K562 (cell line): ENCODE results near the gene KDM2A. TPM values are rescaled to one million over a fixed set of nuclear protein-coding genes. Genes with fewer than 3 reads are reported as not detected.
A peak's percentile ranks its signal among the peaks of the same experiment; 100 is the strongest.

Experiments
- ATAC-seq: fragments of 200-7000 bp; cut with Tn5 transposase; 3 replicates; pipeline ENCODE4 v1.9.1; 2020; ENCODE audit warnings: moderate library complexity
- BruUV-seq: library from RNA; stranded (reverse); fragments of 400-500 nt; replicated peaks from 2 replicates; lab custom pipeline; 2021; lab: Mats Ljungman, UMichigan
- CTCF ChIA-PET: fragments of 300-600 bp; formaldehyde crosslinking; extraction: SDS; loops from one replicate; lab custom pipeline; 2021; ENCODE audit warnings: low intra/inter-chr PET ratio; lab: Yijun Ruan, JAX
- POLR2A ChIA-PET: fragments of 300-600, 350-650 bp; sonication (Branson Sonifier 250); formaldehyde crosslinking; extraction: SDS; loops from one replicate; lab custom pipeline; 2021; ENCODE audit warnings: antibody characterized with exemption, inconsistent platforms; lab: Yijun Ruan, JAX
- DNase-seq, 4 experiments: peaks; one replicate each; pipeline versions ENCODE4 v3.0.0 to v3.0.0-alpha.2; 2011 to 2018; ENCODE audit warnings: low spot score in 3 of 4, mixed read lengths in 3 of 4; ENCODE audit errors: extremely low read depth in 1 of 4
- FAIRE-seq: peaks from 2 replicates; lab custom pipeline; 2011; peaks lifted over from hg19 to GRCh38; lab: Jason Lieb, UNC
- H2AFZ ChIP-seq: 2 replicates; pipeline ENCODE4 v1.6.0; 2011; ENCODE audit warnings: low read depth, low read length, control low read depth, inconsistent platforms
- H3K27ac ChIP-seq: fragments of 200-600 bp; 3 replicates; pipeline ENCODE4 v1.8.0; 2011; ENCODE audit warnings: low read depth, mild to moderate bottlenecking, control low read depth, inconsistent platforms, low read length, moderate library complexity, mixed read lengths; ENCODE audit errors: extremely low read depth
- H3K27me3 ChIP-seq, 2 experiments: fragments of 300-600 bp in 1 of 2; 2 replicates in 1 of 2; 3 replicates in 1 of 2; pipeline versions ENCODE4 v1.6.0 to v1.8.0; 2011; ENCODE audit warnings: inconsistent platforms in 2 of 2, low read length in 2 of 2, mild to moderate bottlenecking in 1 of 2, mixed read lengths in 1 of 2, moderate library complexity in 1 of 2; ENCODE audit not compliant: control insufficient read depth in 2 of 2, insufficient read depth in 2 of 2
- H3K36me3 ChIP-seq: fragments of 300-600 bp; 3 replicates; pipeline ENCODE4 v1.8.0; 2011; ENCODE audit warnings: mild to moderate bottlenecking, low read length, inconsistent platforms; ENCODE audit not compliant: control insufficient read depth, insufficient read depth
- H3K4me1 ChIP-seq, 2 experiments: fragments of 200-600 bp in 1 of 2; replicated peaks in 1 of 2; 2 replicates in 1 of 2; 3 replicates in 1 of 2; pipeline versions ENCODE4 v1.5.1 to v1.8.0; 2011; ENCODE audit warnings: inconsistent platforms in 2 of 2, low read length in 2 of 2, mild to moderate bottlenecking in 1 of 2, mixed read lengths in 1 of 2, moderate library complexity in 1 of 2; ENCODE audit not compliant: control insufficient read depth in 2 of 2, insufficient read depth in 2 of 2
- H3K4me2 ChIP-seq: 2 replicates; pipeline ENCODE4 v1.6.1; 2011; ENCODE audit warnings: low read length, control low read depth, inconsistent platforms, mixed read lengths; ENCODE audit not compliant: insufficient read depth
- H3K4me3 ChIP-seq: fragments of 200-600 bp; sonication (generic), shearing (Covaris generic); 2 replicates; pipeline ENCODE4 v1.5.1; 2016; ENCODE audit warnings: control low read depth, inconsistent platforms
- H3K79me2 ChIP-seq: fragments of 200-600 bp; 3 replicates; pipeline ENCODE4 v1.8.0; 2011; ENCODE audit warnings: low read length, inconsistent platforms; ENCODE audit not compliant: control insufficient read depth, insufficient read depth
- H3K9ac ChIP-seq, 2 experiments: 2 replicates each; pipeline versions ENCODE4 v1.6.0 to v1.6.1; 2011; ENCODE audit warnings: low read depth in 2 of 2, low read length in 2 of 2, control low read depth in 1 of 2, inconsistent platforms in 1 of 2, mild to moderate bottlenecking in 1 of 2, mixed read lengths in 1 of 2; ENCODE audit not compliant: insufficient read depth in 1 of 2
- H3K9me1 ChIP-seq: one replicate; pipeline ENCODE4 v1.6.0; 2011; ENCODE audit warnings: inconsistent platforms, mild to moderate bottlenecking, low read length, moderate library complexity; ENCODE audit not compliant: control insufficient read depth, insufficient read depth
- H3K9me3 ChIP-seq: replicated peaks from 2 replicates; pipeline ENCODE4 v1.5.1; 2011; ENCODE audit warnings: low read depth, low read length, inconsistent platforms; ENCODE audit not compliant: control insufficient read depth, insufficient read depth
- H4K20me1 ChIP-seq: replicated peaks from 2 replicates; pipeline ENCODE4 v1.6.1; 2011; ENCODE audit warnings: low read length, inconsistent platforms, mixed read lengths; ENCODE audit not compliant: control insufficient read depth, insufficient read depth
- CAMTA2 ChIP-seq: fragments of 250-450 bp; sonication (Bioruptor Pico); conservative IDR thresholded peaks from 2 replicates; pipeline ENCODE4 v1.5.1; 2022
- CTCF ChIP-seq, 3 experiments: IDR thresholded peaks in 2 of 3; conservative IDR thresholded peaks in 1 of 3; 2 replicates each; pipeline ENCODE4 v1.5.1; 2011 to 2012; ENCODE audit warnings: low read length in 3 of 3, mild to moderate bottlenecking in 3 of 3, control low read depth in 2 of 3, improper control_type of control experiment in 1 of 3, inconsistent platforms in 1 of 3, low read depth in 1 of 3, mixed read lengths in 1 of 3, moderate library complexity in 1 of 3; ENCODE audit not compliant: insufficient read depth in 2 of 3
- MTA1 ChIP-seq: fragments of 450-650 bp; IDR thresholded peaks from 2 replicates; pipeline ENCODE4 v1.6.1; 2017; ENCODE audit warnings: borderline replicate concordance
- PCBP2 ChIP-seq: fragments of 200-400 bp; formaldehyde crosslinking; IDR thresholded peaks from 2 replicates; pipeline ENCODE4 v1.6.1; 2018; ENCODE audit warnings: low read length, low read depth, mild to moderate bottlenecking, moderate library complexity; ENCODE audit not compliant: poor library complexity, severe bottlenecking
- POLR2A ChIP-seq: fragments of 450-650 bp; conservative IDR thresholded peaks from 2 replicates; pipeline ENCODE4 v1.6.1; 2016
- U2AF2 ChIP-seq: fragments of 200-400 bp; formaldehyde crosslinking; optimal IDR thresholded peaks from 2 replicates; pipeline ENCODE3; 2017; ENCODE audit warnings: low read depth, mild to moderate bottlenecking, low read length
- ZBTB40 ChIP-seq, 2 experiments: fragments of 450-650 bp in 1 of 2; sonication (generic) in 1 of 2; formaldehyde crosslinking in 1 of 2; IDR thresholded peaks; 2 replicates each; pipeline versions ENCODE4 v1.7.1 to v1.9.0; 2016 to 2022; ENCODE audit warnings: inconsistent platforms in 1 of 2, mild to moderate bottlenecking in 1 of 2, missing genetic modification reagents in 1 of 2
- ZKSCAN8 ChIP-seq: fragments of 200-800 bp; sonication (Bioruptor generic); IDR thresholded peaks from 2 replicates; pipeline ENCODE4 v1.6.1; 2016; ENCODE audit warnings: missing genetic modification characterization, missing compliant biosample characterization
- WGBS: fragments of 100-300 bp; shearing (Covaris generic); methylation state at CpG from one replicate; pipeline ENCODE4 v1.1.6; 2016; ENCODE audit warnings: low coverage, mixed read lengths; ENCODE audit not compliant: insufficient coverage; ENCODE audit errors: missing lambda C conversion rate; 5-methylcytosine and 5-hydroxymethylcytosine counted together
- in situ Hi-C: fragments of 300-500 bp; cut with MboI; formaldehyde crosslinking; loops from 4 replicates; pipeline ENCODE4 v1.15.0; 2018; ENCODE audit warnings: inconsistent platforms, mixed read lengths
- intact Hi-C: fragments of 100-400 bp; cut with micrococcal nuclease; formaldehyde crosslinking; loops from 2 replicates; pipeline ENCODE4 v1.14.2; 2022
- polyA plus RNA-seq, 8 experiments: library from polyadenylated mRNA; depleted of rRNA in 4 of 8; stranded (reverse) in 5 of 8; unstranded in 3 of 8; fragments of >200 nt; fragmentation: Nextera tagmentation in 2 of 8; fragmentation: Illumina TruSeq in 1 of 8; extraction: Ambion mirVana in 2 of 8; extraction: Trizol in 1 of 8; gene quantifications; 2 replicates each; pipeline versions ENCODE4 v1.2.1 to v1.2.3, GENCODE V29; 2011 to 2014; ENCODE audit warnings: inconsistent platforms in 1 of 8, missing spikeins in 1 of 8
- total RNA-seq, 7 experiments: library from RNA; depleted of rRNA in 6 of 7; stranded (reverse); fragments of >200 nt in 6 of 7; fragmentation: Illumina TruSeq in 2 of 7; extraction: Trizol in 2 of 7; gene quantifications; 2 replicates each; pipeline versions ENCODE4 v1.2.1 to v1.2.3, GENCODE V29; 2011 to 2021; ENCODE audit warnings: low replicate concordance in 1 of 7

KDM2A gene
- total and polyA plus RNA-seq, 9 of the 15 experiments (the other 6 are each of a cell fraction or from before 2014, with no cell fraction given), result 5.0 to 39.3 (median 21.3) TPM

GRCh38 chr11:67098799-67099429 lies 20.1 kb upstream of the KDM2A start:
- Histone ChIP-seq H2AFZ (no peak overlapping the region), H3K79me2 (no peaks in the 10 kb centered on the region), H3K9me1 (no peaks in the 10 kb centered on the region), H3K4me1 (peaks cover 2 to 15% of the 10 kb centered on the region in 2 experiments; a peak in 3 of 5 replicates), H4K20me1 (no peaks in the 10 kb centered on the region), H3K4me3 (no peak overlapping the region), H3K9ac (no peak overlapping the region; a peak in 1 of 4 replicates), H3K36me3 (no peaks in the 10 kb centered on the region), H3K27me3 (no peaks in the 10 kb centered on the region), H3K4me2 (no peak overlapping the region), H3K9me3 (no peaks in the 10 kb centered on the region), H3K27ac (no peak overlapping the region)
- peak in 1 of 4 experiments; percentile 7 for DNase-seq
- POLR2A ChIA-PET, result no interaction called here
- intact Hi-C loops, result no loop called here
- WGBS, result 51% methylated on average over 6 of the region's 6 CpGs
- CTCF ChIA-PET, result interaction anchor here (0.6 kb wide), 1 partner anchor 9 kb away, joined by 5 read pairs; no protein-coding TSS in a partner anchor
- BruUV-seq, result no TSS peak
- FAIRE-seq, result no peak
- in situ Hi-C loops, result no loop called here
- no peak for ATAC-seq
- TF ChIP-seq U2AF2 (no peak), CTCF (IDR thresholded peaks at IDR 0.05 in 2 of 3, conservative IDR thresholded peaks at IDR 0.05 in 1 of 3; ENCODE audit: insufficient read depth in 2 of 3, low read depth in 1 of 3, low read length in 3 of 3) (no peak), ZKSCAN8 (CRISPR knock-in tag) (no peak), MTA1 (no peak), CAMTA2 (CRISPR knock-in tag) (no peak), ZBTB40 (IDR thresholded peaks at IDR 0.05) (no peak), ZBTB40 (CRISPR knock-in tag; IDR thresholded peaks at IDR 0.05) (no peak), POLR2A (no peak), PCBP2 (no peak)
